GM18519 (cell line): ENCODE data around the gene NFU1.
"Not testable (repeated sequence)": the region's sequence is repeated elsewhere in the genome, so short reads cannot be mapped to it uniquely, and the experiment has no call there.

Source experiments
- ATAC-seq: cut with Tn5 transposase; IDR thresholded peaks from one replicate; pipeline ENCODE4 v1.9.1; 2021; ENCODE audit warnings: mild to moderate bottlenecking, moderate library complexity; ENCODE audit not compliant: unreplicated experiment, low FRiP score

Gene NFU1

DNA sequence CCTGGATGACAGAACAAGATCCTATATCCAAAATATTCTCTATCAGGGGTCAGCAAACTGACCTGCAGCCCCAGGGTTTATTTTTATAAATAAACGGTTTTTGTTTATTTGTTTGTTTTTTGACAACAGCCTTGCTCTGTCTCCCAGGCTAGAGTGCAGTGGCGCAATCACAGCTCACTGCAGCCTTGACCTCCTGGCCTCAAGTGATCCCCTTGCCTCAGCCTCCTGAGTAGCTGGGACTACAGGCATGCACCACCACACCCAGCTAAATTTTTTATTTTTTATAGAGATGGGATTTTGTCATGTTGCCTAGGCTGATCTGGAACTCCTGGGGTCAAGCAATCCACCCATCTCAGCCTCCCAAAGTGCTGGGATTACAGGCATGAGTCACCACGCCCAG lies 82.3 kb downstream of the NFU1 start:
- ATAC-seq: not testable (repeated sequence)

DNA sequence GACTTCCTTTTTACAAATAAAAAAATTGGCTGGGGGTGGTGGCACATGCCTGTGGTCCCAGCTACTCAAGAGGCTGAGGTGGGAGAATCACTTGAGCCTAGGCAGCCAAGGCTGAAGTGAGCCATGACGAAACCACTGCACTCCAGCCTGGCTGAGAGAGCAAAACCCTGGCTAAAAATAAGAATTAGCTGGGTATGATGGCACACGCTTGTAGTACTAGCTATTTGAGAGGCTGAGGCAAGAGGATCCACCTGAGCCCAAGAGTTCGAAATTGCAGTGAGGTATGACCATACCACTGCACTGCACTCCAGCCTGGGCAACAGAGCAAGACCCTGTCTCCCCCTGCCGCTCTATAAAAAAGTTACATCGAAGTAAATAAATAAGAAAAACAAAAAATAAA lies 83.9 kb downstream of the NFU1 start:
- ATAC-seq: no peak

DNA sequence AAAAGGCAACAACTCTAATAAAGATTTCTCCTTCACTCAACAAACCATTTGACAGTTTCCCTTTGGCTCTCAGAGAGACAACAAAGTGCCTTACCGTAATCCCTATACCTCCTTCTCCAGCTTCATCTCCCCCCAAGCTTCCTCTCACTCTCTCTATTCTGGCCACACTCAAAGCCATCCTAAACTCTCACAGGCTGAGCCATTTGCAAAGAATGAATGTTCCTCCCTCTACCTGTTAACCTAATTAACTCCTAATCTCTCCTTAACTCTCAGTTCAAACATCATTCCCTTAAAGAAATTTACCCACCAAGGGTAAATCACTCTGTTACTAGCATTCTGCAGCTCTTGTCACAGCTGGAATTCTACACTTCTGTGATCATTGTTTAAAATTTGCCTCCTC lies 88.5 kb downstream of the NFU1 start:
- ATAC-seq: no peak
